Lower leg skin (tissue), 4 donors: ENCODE results near the gene OR2D3. TPM values are rescaled to one million over a fixed set of nuclear protein-coding genes. Genes with fewer than 3 reads are reported as not detected.

ENCODE experiments used
- DNase-seq, 2 donors: peaks; one replicate each; pipeline ENCODE4 v3.0.0-alpha.2; 2019; ENCODE audit warnings: low spot score in 2 of 2
- H3K4me3 ChIP-seq: fragments of 200-600 bp; sonication (generic); 2 replicates; pipeline ENCODE4 v1.5.1; 2017; ENCODE audit warnings: mild to moderate bottlenecking, low read depth; ENCODE audit not compliant: poor library complexity, severe bottlenecking
- CTCF ChIP-seq, 3 donors: fragments of 450-650 bp; IDR thresholded peaks; one replicate each; pipeline ENCODE4 v1.5.1; 2016; ENCODE audit warnings: antibody characterized with exemption in 3 of 3, mild to moderate bottlenecking in 3 of 3, moderate library complexity in 2 of 3
- POLR2A ChIP-seq, 2 donors: fragments of 450-650 bp; IDR thresholded peaks; one replicate each; pipeline ENCODE4 v1.6.1; 2016 to 2017; ENCODE audit warnings: antibody characterized with exemption in 2 of 2, mild to moderate bottlenecking in 1 of 2, moderate library complexity in 1 of 2
- WGBS, 2 donors: methylation state at CpG; one replicate each; pipeline ENCODE4 v1.1.5; 2018; 5-methylcytosine and 5-hydroxymethylcytosine counted together
- intact Hi-C: fragments of 100-400 bp; cut with DNase I; formaldehyde crosslinking; loops from one replicate; pipeline ENCODE4 v1.15.0; 2023; ENCODE audit warnings: low total_unique reads
- total RNA-seq, 4 donors: library from RNA; depleted of rRNA; stranded (reverse); fragments of >200 nt; gene quantifications; one replicate each; pipeline ENCODE4 v1.1.0, GENCODE V29; 2016

The OR2D3 gene
- total RNA-seq: not detected

GRCh38 chr11:6920702-6921101 is at the start of gene OR2D3:
OR2D3 (plus strand) TSS chr11:6921002; CDS start chr11:6921002, 0 bp downstream.
- intact Hi-C loops: no loop called here
- DNase-seq: no peak
- TF ChIP-seq CTCF (IDR thresholded peaks at IDR 0.05) (no peak), POLR2A (IDR thresholded peaks at IDR 0.05) (no peak)
- 92 to 94% methylated on average over 1 of the region's 1 CpG for WGBS, 2 donors
- H3K4me3 ChIP-seq: no peak within 1 kb of the TSS

- no peak for TF ChIP-seq CTCF (IDR thresholded peaks at IDR 0.05)
- no peak for TF ChIP-seq POLR2A (IDR thresholded peaks at IDR 0.05)
- 61 to 89% methylated on average over 1 of the region's 1 CpG for WGBS, 2 donors
- no peak for DNase-seq
- no peak overlapping the region for H3K4me3 ChIP-seq
- intact Hi-C loops: no loop called here
Measured at GRCh38 chr11:6871278-6871677, 49.5 kb upstream of the OR2D3 start.

GRCh38 chr11:6875761-6876160 is 45.0 kb upstream of the OR2D3 start:
- no peak for TF ChIP-seq POLR2A (IDR thresholded peaks at IDR 0.05)
- TF ChIP-seq CTCF (IDR thresholded peaks at IDR 0.05): no peak
- WGBS, 2 donors: 88 to 89% methylated on average over 2 of the region's 2 CpGs
- intact Hi-C loops: no loop called here

GRCh38 chr11:6876325-6876724 is 44.5 kb upstream of the OR2D3 start, which contains the start of gene OR10A4:
OR10A4 (plus strand) TSS chr11:6876625; CDS start chr11:6876648, 23 bp downstream.
- no peak within 1 kb of the TSS for H3K4me3 ChIP-seq
- no peak for DNase-seq
- WGBS, 2 donors: 85 to 86% methylated on average over 1 of the region's 1 CpG
- intact Hi-C loops: no loop called here
- no peak for TF ChIP-seq POLR2A (IDR thresholded peaks at IDR 0.05)
- no peak for TF ChIP-seq CTCF (IDR thresholded peaks at IDR 0.05)

More at GRCh38 chr11:6875761-6876160, 45.0 kb upstream of the OR2D3 start:
- no peak overlapping the region for H3K4me3 ChIP-seq
- no peak for DNase-seq

- DNase-seq: no peak
- 93 to 100% methylated on average over 3 of the region's 3 CpGs for WGBS, 2 donors
- intact Hi-C loops: no loop called here
Measured at GRCh38 chr11:6876914-6877313, 43.9 kb upstream of the OR2D3 start.

More at GRCh38 chr11:6876914-6877313, 43.9 kb upstream of the OR2D3 start:
- TF ChIP-seq POLR2A (IDR thresholded peaks at IDR 0.05) (no peak), CTCF (IDR thresholded peaks at IDR 0.05) (no peak)
- no peak overlapping the region for H3K4me3 ChIP-seq
